ENCODE data around the gene PPP1R7. TPM values are rescaled to one million over a fixed set of nuclear protein-coding genes. Genes with fewer than 3 reads are reported as not detected.

Gene PPP1R7
- total RNA-seq, 4 donors from 2014 or later: 69.1 to 87.2 (median 73.7) TPM

DNA sequence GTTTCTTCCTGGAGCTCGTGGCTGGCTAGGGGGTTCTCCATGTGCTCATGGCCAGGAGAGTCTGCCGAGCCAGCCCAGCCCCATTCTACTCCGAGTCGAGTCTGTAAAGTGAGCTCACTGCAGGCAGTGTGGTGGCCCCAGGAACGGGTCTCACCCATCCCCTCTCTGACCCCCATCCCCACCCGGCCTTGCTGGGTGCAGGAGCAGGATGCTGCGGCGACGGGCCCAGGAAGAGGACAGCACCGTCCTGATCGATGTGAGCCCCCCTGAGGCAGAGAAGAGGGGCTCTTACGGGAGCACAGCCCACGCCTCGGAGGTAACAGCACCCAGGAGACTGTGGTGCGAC, 39.6 kb downstream of the PPP1R7 start:
- Histone ChIP-seq H3K4me3 (no peak overlapping the region), H3K27me3 (peaks cover 0 to 19% (median 0%) of the 10 kb centered on the region in 4 donors), H3K4me1 (no peaks in the 10 kb centered on the region), H3K36me3 (no peaks in the 10 kb centered on the region), H3K27ac (replicated peaks in 1 of 4) (no peak overlapping the region), H3K9me3 (no peaks in the 10 kb centered on the region)
- 90% methylated on average over 4 of the region's 15 CpGs for WGBS
- TF ChIP-seq EP300 (IDR thresholded peaks at IDR 0.05): no peak
- TF ChIP-seq POLR2A (IDR thresholded peaks at IDR 0.05; ENCODE audit: low read depth): no peak
- intact Hi-C loops (cut with DNase I): no loop called here
- no peak for DNase-seq (ENCODE audit: extremely low spot score)

DNA sequence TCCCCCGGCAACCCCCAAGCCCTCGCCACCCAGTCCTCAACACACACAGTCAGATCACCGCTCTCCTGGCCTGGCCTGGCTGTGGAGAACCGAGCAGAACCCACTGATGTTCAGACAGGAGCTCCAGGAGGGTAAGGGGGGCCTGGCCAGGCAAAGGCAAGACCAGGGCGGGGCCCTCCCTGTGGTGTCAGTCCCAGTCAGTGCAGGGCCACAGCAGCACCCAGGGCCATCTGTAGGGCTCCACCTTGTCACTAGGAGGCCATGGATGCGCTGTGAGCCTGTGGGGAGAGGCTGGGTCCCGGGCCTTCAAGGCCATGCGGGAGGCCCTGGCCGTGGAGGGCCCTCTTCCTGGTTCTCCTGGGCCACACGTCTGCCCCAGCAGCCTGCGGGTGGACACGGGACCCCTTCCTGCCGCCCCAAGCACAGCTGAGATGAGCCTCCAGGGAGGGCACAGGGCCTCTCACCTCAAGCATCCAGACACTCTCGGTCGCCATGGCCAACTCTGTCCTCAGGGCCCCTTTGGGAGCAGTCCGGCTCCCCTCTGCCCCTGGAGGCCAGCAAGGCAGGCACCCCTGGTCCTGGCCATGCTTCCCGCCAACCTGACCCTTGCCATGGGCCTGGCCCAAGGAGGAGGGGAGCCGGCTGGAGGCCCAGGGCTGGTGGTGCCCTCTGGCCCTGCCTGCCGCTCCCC, 40.2 kb downstream of the PPP1R7 start:
- intact Hi-C loops (cut with DNase I): no loop called here
- peaks cover 0 to 19% (median 0%) of the 10 kb centered on the region in 4 donors for H3K27me3 ChIP-seq
- H3K4me1 ChIP-seq: no peaks in the 10 kb centered on the region
- no peak overlapping the region for H3K27ac ChIP-seq (replicated peaks in 1 of 4)
- no peak for DNase-seq (ENCODE audit: extremely low spot score)
- H3K36me3 ChIP-seq: no peaks in the 10 kb centered on the region
- TF ChIP-seq, protein P1, sequence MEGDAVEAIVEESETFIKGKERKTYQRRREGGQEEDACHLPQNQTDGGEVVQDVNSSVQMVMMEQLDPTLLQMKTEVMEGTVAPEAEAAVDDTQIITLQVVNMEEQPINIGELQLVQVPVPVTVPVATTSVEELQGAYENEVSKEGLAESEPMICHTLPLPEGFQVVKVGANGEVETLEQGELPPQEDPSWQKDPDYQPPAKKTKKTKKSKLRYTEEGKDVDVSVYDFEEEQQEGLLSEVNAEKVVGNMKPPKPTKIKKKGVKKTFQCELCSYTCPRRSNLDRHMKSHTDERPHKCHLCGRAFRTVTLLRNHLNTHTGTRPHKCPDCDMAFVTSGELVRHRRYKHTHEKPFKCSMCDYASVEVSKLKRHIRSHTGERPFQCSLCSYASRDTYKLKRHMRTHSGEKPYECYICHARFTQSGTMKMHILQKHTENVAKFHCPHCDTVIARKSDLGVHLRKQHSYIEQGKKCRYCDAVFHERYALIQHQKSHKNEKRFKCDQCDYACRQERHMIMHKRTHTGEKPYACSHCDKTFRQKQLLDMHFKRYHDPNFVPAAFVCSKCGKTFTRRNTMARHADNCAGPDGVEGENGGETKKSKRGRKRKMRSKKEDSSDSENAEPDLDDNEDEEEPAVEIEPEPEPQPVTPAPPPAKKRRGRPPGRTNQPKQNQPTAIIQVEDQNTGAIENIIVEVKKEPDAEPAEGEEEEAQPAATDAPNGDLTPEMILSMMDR (IDR thresholded peaks at IDR 0.05): no peak
- TF ChIP-seq EP300 (IDR thresholded peaks at IDR 0.05) (no peak), POLR2AphosphoS5 (IDR thresholded peaks at IDR 0.05) (no peak), POLR2A (IDR thresholded peaks at IDR 0.05; ENCODE audit: low read depth) (no peak)
- no peaks in the 10 kb centered on the region for H3K9me3 ChIP-seq
- 100% methylated on average over 1 of the region's 19 CpGs for WGBS
- H3K4me3 ChIP-seq: no peak overlapping the region

GRCh38 chr2:241191081-241191480, 40.8 kb downstream of the PPP1R7 start:
- 80% methylated on average over 13 of the region's 14 CpGs for WGBS
- Histone ChIP-seq H3K27ac (replicated peaks in 1 of 4) (no peak overlapping the region), H3K9me3 (no peaks in the 10 kb centered on the region), H3K4me1 (no peaks in the 10 kb centered on the region), H3K27me3 (peaks cover 0 to 19% (median 0%) of the 10 kb centered on the region in 4 donors), H3K36me3 (no peaks in the 10 kb centered on the region), H3K4me3 (no peak overlapping the region)
- intact Hi-C loops (cut with DNase I): no loop called here
- TF ChIP-seq, protein P1 (IDR thresholded peaks at IDR 0.05): no peak
- DNase-seq (ENCODE audit: extremely low spot score): no peak

GRCh38 chr2:241193271-241193670, 43.0 kb downstream of the PPP1R7 start:
- H3K36me3 ChIP-seq: no peaks in the 10 kb centered on the region
- TF ChIP-seq POLR2A (IDR thresholded peaks at IDR 0.05; ENCODE audit: low read depth) (no peak), EP300 (IDR thresholded peaks at IDR 0.05) (no peak), POLR2AphosphoS5 (IDR thresholded peaks at IDR 0.05) (no peak)
- TF ChIP-seq, protein P1 (IDR thresholded peaks at IDR 0.05): no peak
- no peaks in the 10 kb centered on the region for H3K9me3 ChIP-seq
- peaks cover 0 to 7% (median 0%) of the 10 kb centered on the region in 4 donors for H3K27me3 ChIP-seq
- no peak overlapping the region for H3K27ac ChIP-seq (replicated peaks in 1 of 4)
- no peak overlapping the region for H3K4me3 ChIP-seq
- no peak for DNase-seq (ENCODE audit: extremely low spot score)
- H3K4me1 ChIP-seq: no peaks in the 10 kb centered on the region
- intact Hi-C loops (cut with DNase I): no loop called here
- WGBS: 84% methylated on average over 8 of the region's 8 CpGs

- H3K27ac ChIP-seq (replicated peaks in 1 of 4): no peak overlapping the region
- no peak overlapping the region for H3K4me3 ChIP-seq
- no peaks in the 10 kb centered on the region for H3K9me3 ChIP-seq
- no peaks in the 10 kb centered on the region for H3K36me3 ChIP-seq
- WGBS: 78% methylated on average over 9 of the region's 9 CpGs
- no peak for DNase-seq (ENCODE audit: extremely low spot score)
- TF ChIP-seq POLR2A (IDR thresholded peaks at IDR 0.05; ENCODE audit: low read depth) (no peak), POLR2AphosphoS5 (IDR thresholded peaks at IDR 0.05) (no peak), EP300 (IDR thresholded peaks at IDR 0.05) (no peak)
- TF ChIP-seq, protein P1 (IDR thresholded peaks at IDR 0.05): no peak
- H3K27me3 ChIP-seq: no peaks in the 10 kb centered on the region
- H3K4me1 ChIP-seq: no peaks in the 10 kb centered on the region
- intact Hi-C loops (cut with DNase I): no loop called here
Observed at GRCh38 chr2:241194811-241195210, 44.5 kb downstream of the PPP1R7 start.

Data from esophagus muscularis mucosa (tissue), 4 donors.